ENCODE results near the gene F9.

The F9 gene

GRCh38 chrX:139596068-139596467, 65.5 kb downstream of the F9 start:
- no peak for DNase-seq (ENCODE audit: extremely low read depth, low read depth)
- TF ChIP-seq, protein P1, sequence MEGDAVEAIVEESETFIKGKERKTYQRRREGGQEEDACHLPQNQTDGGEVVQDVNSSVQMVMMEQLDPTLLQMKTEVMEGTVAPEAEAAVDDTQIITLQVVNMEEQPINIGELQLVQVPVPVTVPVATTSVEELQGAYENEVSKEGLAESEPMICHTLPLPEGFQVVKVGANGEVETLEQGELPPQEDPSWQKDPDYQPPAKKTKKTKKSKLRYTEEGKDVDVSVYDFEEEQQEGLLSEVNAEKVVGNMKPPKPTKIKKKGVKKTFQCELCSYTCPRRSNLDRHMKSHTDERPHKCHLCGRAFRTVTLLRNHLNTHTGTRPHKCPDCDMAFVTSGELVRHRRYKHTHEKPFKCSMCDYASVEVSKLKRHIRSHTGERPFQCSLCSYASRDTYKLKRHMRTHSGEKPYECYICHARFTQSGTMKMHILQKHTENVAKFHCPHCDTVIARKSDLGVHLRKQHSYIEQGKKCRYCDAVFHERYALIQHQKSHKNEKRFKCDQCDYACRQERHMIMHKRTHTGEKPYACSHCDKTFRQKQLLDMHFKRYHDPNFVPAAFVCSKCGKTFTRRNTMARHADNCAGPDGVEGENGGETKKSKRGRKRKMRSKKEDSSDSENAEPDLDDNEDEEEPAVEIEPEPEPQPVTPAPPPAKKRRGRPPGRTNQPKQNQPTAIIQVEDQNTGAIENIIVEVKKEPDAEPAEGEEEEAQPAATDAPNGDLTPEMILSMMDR (IDR thresholded peaks at IDR 0.05; ENCODE audit: low read depth, low read length), result no peak

DNA sequence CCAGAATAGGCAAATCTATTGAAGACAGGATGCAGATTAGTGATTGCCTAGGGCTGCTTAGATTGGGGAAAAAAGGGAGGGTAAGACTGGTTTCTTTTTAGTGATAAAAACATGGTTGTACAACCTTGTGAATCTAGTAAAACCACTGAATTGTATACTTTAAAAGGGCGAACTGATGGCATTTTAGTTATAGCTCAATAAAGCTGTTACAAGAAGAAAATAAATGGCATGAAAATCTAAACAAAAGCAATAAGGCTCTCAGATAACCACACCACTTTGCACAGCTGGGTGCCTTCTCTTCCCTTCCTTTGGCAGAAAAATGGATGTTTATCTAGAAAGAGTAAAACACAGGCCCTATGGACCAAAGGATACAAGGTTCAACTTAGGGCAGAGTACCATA, 69.6 kb downstream of the F9 start:
- TF ChIP-seq, protein P1 (IDR thresholded peaks at IDR 0.05; ENCODE audit: low read depth, low read length), result no peak
- DNase-seq (ENCODE audit: extremely low read depth, low read depth), result no peak

Data from AG09319 (cell line).